GM18511 (cell line): ENCODE results near the gene ZNF546.
A peak's percentile ranks its signal among the peaks of the same experiment; 100 is the strongest.
"Not testable (repeated sequence)": the region's sequence is repeated elsewhere in the genome, so short reads cannot be mapped to it uniquely, and the experiment has no call there.

Source experiments
- ATAC-seq: cut with Tn5 transposase; IDR thresholded peaks from one replicate; pipeline ENCODE4 v1.9.1; 2021; ENCODE audit warnings: mild to moderate bottlenecking, moderate library complexity; ENCODE audit not compliant: unreplicated experiment

ZNF546 gene

GRCh38 chr19:39996811-39997637 lies at the start of gene ZNF546:
ZNF546 (plus strand) TSS chr19:39997060; CDS start chr19:39998327, 1,267 bp downstream.
- peak; percentile 92 for ATAC-seq

- no peak for ATAC-seq
Observed at GRCh38 chr19:39949026-39949747, 47.7 kb upstream of the ZNF546 start.

GRCh38 chr19:39951065-39951650 lies 45.7 kb upstream of the ZNF546 start:
- ATAC-seq = no peak

GRCh38 chr19:39951686-39952085 lies 45.2 kb upstream of the ZNF546 start:
- no peak for ATAC-seq

- no peak for ATAC-seq
Observed at GRCh38 chr19:39953915-39954314, 42.9 kb upstream of the ZNF546 start.

DNA sequence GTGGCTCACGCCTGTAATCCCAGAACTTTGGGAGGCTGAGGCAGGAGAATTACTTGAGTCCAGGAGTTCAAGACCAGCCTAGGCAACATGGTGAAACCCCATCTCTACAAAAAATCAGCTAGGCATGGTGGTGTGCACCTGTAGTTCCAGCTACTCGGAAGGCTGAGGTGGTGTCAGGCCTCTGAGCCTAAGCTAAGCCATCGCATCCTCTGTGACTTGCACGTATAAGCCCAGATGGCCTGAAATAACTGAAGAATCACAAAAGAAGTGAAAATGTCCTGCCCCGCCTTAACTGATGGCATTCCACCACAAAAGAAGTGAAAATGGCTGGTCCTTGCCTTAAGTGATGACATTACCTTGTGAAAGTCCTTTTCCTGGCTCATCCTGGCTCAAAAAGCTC lies 39.0 kb upstream of the ZNF546 start:
- ATAC-seq = not testable (repeated sequence)

DNA sequence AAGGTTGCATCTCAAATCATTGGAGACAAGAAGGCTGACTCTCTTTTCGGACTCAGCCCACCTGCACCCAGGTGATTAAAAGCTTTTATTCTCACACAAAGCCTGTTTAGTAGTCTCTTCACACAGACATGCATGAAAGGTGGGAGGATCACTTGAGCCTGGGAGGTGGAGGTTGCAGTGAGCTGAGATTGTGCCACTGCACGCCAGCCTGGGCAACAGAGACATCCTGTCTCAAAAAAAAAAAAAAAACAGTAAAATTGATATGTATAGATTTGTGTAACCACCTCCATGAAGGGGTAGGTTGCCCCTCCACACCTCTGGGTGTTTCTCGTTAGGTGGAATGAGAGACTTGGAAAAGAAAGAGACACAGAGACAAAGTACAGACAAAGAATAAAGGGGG lies 37.9 kb upstream of the ZNF546 start:
- not testable (repeated sequence) for ATAC-seq

GRCh38 chr19:39959407-39959806 lies 37.5 kb upstream of the ZNF546 start:
- not testable (repeated sequence) for ATAC-seq

GRCh38 chr19:39963898-39964297 lies 33.0 kb upstream of the ZNF546 start:
- no peak for ATAC-seq

GRCh38 chr19:39966617-39967016 lies 30.2 kb upstream of the ZNF546 start:
- ATAC-seq = no peak

DNA sequence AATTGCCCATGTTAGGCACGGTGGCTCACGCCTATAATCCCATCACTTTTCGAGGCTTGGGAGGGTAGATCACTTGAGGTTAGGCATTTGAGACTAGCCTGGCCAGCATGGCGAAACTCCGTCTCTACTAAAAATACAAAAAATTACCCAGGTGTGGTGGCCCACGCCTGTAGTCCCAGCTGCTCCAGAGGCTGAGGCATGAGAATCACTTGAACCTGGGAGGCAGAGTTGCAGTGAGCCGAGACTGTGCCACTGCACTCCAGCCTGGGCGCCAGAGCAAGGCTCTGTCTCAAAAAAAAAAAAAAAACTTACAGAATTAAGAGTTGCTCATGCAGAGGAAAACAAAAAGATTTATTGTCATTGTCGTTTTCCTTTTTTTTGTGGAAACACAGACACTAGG lies 29.3 kb upstream of the ZNF546 start:
- no peak for ATAC-seq

- ATAC-seq = no peak
Observed at GRCh38 chr19:39968789-39969188, 28.1 kb upstream of the ZNF546 start.

DNA sequence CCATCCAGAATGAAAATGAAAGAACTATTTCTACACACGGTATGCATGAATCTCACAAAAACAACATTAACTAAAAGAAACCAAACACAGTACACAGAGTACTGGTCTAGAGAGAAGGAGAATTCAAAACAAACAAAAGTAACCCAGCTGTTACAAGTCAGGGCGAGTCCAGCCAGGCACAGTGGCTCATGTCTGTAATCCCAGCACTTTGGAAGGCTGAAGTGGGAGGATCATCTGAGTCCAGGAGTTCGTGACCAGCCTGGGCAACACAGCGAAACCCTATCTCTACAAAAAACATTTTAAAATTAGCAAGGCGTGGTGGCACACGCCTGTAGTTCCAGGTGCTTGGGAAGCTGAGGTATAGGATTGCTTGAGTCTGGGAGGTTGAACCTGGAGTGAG lies 27.6 kb upstream of the ZNF546 start:
- no peak for ATAC-seq

DNA sequence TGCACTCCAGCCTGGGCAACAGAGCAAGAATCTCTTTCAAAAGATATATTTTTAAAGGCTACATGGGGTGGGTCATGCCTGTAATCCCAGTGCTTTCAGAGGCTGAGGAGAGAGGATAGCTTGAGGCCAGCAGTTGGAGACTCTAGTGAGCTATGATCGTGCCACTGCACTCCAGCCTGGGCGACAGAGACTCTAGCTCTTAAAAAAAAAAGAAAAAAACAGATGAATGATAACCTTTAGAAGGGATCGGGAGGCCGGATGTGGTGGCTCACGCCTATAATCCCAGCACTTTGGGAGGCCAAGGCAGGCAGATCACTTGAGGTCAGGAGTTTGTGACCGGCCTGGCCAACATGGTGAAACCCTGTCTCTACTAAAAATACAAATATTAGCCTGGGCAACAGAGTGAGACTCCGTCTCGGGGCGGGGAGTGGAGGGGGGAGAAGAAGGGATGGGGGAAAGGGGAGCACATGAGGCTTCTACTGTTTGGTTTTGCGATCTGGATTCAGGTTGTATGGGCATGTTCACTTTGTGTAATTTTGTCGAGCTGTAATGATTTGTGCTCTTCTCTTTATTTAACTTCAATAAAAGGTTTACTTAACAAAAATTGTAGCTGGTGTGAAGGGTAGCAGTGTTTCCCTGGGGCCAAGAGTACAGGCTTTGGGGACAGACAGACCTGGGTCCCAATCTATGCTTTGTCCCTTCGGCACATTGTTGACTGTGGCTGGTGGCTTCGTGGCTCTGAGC lies 27.0 kb upstream of the ZNF546 start:
- no peak for ATAC-seq

DNA sequence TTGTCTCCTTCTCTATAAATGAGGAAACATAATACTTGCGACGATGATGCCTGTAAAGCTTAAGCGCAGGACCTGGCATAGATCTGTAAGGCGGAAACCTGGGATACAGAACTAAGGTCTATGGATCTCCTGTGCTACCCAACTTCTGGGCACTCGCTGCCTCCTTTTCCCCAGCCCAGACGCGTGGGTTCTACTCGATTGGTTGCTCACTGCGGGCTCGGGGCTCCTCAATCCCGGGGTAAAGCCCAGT lies 26.5 kb upstream of the ZNF546 start:
- peak; percentile 22 for ATAC-seq

GRCh38 chr19:39970675-39971379 lies 26.0 kb upstream of the ZNF546 start, which contains the start of gene PSMC4:
PSMC4 (plus strand) TSS chr19:39971165; CDS start chr19:39971203, 38 bp downstream.
- ATAC-seq = peak; percentile 97

DNA sequence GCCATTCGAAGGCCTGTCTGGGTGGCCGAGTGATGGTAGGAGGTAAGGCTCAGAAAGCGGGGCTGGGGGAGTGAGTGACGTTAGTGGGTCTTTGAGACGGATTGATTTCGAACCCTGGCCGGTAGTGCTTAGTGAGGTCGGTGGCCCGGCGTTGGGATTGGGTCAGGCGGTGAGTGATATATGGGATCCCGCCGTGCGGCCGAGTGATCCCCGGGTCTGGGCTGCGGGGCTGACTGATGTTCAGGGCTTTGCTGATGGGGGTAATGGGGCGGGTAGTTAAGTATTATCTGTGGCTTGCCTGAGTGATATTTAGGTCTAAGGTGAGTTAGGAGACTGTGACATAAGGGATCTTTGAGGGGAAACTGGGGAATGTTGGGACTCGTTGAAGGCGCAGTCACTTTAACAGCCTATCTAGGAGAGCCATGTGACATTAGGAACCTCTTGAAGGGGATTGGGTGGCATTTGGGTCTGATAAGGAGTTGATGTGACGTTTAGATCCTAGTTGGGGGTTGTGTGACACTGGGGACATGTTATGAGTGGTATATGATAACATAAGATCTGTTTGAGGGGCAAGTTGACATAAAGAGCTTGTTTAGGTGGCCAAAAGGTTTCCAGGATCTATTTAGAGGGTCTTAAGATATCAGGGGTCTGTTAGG lies 25.4 kb upstream of the ZNF546 start:
- ATAC-seq = no peak

DNA sequence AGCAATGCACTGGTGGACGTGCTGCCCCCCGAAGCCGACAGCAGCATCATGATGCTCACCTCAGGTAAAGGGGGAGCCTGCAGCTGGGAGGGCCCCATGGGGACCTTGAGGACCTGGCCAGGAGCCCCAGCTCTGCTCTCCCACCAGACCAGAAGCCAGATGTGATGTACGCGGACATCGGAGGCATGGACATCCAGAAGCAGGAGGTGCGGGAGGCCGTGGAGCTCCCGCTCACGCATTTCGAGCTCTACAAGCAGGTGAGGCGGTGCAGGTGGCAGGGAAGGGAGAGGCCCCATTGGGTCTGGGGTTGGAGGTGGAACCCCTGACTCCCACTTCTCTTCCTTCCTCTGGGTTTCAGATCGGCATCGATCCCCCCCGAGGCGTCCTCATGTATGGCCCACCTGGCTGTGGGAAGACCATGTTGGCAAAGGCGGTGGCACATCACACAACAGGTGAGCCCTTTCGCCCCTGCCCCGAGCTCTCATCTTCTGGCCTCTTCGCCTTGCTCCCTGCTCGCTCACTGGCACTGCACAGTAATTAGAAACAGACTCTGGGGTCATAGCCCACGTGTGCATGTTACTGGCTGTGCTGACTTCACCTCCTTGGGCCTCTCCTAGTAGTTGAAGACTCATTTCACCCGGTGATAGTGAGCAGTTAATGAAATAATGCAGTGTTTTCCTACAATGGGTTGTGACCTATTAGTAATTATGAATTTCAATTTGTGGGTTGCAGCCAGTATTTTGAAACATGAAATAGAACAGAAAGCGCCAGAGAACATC lies 22.3 kb upstream of the ZNF546 start:
- ATAC-seq = no peak

DNA sequence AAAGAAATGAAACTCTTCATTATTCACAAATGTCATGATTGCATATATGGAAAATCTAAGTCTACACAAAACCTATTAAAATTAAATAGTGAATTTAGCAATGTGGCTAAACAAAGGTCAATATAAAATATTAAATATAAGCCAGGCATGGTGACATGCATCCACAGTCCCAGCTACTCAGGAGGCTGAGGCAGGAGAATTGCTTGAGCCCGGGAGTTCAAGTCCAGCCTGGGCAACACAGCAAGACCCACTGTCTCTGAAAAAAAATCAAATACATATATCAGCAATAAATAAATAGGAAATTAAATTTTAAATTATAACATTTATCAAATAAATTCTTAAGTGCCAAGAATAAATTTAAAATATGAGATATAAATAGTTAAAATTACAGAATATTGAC lies 14.0 kb upstream of the ZNF546 start:
- no peak for ATAC-seq
